Sciatic nerve (tissue), 2 donors: ENCODE results near the gene RAB31. TPM values are rescaled to one million over a fixed set of nuclear protein-coding genes. Genes with fewer than 3 reads are reported as not detected.

Experiments used
- ATAC-seq: fragments of 200-7000 bp; cut with Tn5 transposase; one replicate; pipeline ENCODE4 v1.9.1; 2020; ENCODE audit warnings: mild to moderate bottlenecking, moderate library complexity
- DNase-seq: peaks from one replicate; pipeline ENCODE4 v3.0.0-alpha.2; 2020; ENCODE audit warnings: low spot score
- intact Hi-C: fragments of 100-400 bp; cut with DNase I; formaldehyde crosslinking; loops from one replicate; pipeline ENCODE4 v1.14.2; 2022
- total RNA-seq: library from RNA; stranded (reverse); fragmentation: NEBNext Ultra II Directional; extraction: Animal tissue kit (Norgen Biotek cat#: 25700); gene quantifications from one replicate; pipeline ENCODE4 v1.2.1, GENCODE V29; 2021
- donor health status: DM: no; HTN: no; CAD: no.
- donor health status: DM: no; HTN: no; CAD: no.

Gene RAB31
- total RNA-seq, 1 donor from 2014 or later, result 53.4 TPM

DNA sequence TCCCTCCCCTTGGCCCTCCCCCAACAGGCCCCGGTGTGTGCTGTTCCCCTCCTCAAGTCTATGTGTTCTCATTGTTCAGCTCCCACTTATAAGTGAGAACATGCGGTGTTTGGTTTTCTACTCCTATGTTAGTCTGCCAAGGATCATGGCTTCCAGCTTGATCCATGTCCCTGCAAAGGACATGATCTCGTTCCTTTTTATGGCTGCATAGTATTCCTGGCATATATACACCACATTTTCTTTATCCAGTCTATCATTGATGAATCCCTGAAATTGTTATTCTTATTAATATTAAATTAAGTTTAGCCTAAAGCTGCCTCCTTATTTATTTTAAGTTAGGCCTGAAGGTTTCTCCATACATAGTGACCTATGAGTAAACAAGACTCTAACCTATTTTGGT lies 18.8 kb upstream of the RAB31 start:
- ATAC-seq (no peak), DNase-seq (no peak)
- intact Hi-C loops, result no loop called here

- DNase-seq (no peak), ATAC-seq (no peak)
- intact Hi-C loops, result no loop called here
Observed at GRCh38 chr18:9690418-9691188, 17.5 kb upstream of the RAB31 start.

GRCh38 chr18:9691235-9691634 lies 16.9 kb upstream of the RAB31 start:
- intact Hi-C loops, result no loop called here
- no peak for DNase-seq
- no peak for ATAC-seq

- DNase-seq (no peak), ATAC-seq (no peak)
- intact Hi-C loops, result no loop called here
Observed at GRCh38 chr18:9694174-9694573, 13.9 kb upstream of the RAB31 start.

DNA sequence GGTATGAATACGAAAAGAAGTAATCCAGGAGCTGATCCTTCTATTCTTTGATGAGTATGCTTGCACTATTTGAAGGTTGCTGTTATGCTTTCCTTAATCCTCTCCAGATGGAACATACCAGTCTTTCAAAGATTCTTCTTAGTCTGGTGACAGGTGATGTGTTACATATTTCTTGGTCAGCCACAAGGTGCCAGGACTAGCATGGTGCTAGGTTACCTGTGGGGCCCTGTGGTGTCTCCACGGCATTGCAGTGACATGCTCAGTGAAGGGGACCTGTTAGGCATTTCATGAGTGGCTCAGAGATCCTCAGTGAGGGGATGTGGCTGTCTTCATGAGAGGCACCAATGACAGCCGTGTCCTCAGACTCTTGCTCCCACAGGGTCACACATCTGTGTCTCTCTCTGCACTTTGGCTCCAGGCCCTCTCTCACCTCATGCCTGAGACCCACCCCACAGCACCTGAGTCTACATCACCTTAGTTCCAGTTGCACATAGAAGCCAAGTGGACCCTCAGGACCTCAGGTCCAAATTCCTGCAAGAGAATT lies 13.1 kb upstream of the RAB31 start:
- intact Hi-C loops, result no loop called here
- no peak for DNase-seq
- no peak for ATAC-seq

GRCh38 chr18:9695605-9696004 lies 12.5 kb upstream of the RAB31 start:
- DNase-seq (no peak), ATAC-seq (no peak)
- intact Hi-C loops, result no loop called here

- intact Hi-C loops, result no loop called here
- ATAC-seq (no peak), DNase-seq (no peak)
Observed at GRCh38 chr18:9696112-9696511, 12.0 kb upstream of the RAB31 start.

DNA sequence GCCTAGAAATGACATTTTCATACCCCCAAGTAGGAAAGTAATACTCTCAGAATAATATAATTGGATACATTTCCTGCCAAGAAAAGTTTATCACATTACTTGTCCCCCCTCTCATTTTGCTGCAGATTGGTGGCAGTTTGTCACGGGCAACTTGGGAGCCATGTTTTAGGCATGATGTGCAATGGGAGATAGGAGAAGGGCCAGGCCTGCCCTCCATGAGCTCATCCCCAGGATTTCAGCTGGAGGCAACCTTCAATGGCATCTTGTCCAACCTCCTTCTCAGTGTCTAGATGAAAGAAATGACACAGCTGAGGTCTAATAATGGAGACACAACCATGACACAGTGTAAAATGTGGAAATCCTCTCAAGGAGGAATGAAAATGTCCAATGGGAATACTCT lies 11.4 kb upstream of the RAB31 start:
- no peak for DNase-seq
- no peak for ATAC-seq
- intact Hi-C loops, result no loop called here

DNA sequence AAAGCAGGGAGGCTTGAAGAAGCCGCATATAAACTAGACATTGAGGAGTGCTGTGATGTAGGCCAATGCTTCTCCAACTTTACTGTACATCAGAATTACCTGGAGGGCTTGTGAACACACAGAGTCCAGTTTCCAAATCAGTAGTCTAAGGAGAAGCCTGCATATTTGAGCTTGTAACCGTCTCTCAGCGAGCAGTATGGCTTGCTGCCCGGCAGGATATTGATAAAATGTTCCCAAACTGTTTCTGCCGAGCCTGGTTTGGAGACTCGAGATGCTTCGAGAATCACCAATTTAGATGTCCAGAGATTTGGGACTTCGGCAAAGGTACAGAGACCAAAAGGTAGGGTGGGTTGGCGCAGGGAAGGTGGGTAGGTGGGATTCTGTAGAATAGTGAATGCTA lies 11.0 kb upstream of the RAB31 start:
- ATAC-seq (no peak), DNase-seq (no peak)
- intact Hi-C loops, result no loop called here

DNA sequence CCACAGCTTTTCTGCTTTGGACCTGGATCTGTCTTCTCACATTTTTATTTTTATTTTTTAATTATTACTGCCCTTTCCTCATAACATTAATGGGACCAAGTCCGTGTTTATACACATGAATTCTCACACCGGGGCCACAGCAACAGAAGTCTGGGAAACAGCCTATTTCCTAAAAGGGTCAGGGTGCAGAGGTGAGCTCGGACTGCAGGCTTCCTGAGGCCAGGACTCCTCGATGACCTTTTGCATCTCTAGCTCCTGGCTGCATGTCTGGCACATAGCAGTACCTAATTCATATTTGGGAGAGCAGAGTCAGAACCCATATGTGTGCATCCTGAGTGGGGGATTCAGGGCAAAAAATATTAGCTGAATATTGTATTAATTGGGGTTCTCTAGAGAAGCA lies 9.6 kb upstream of the RAB31 start:
- DNase-seq (no peak), ATAC-seq (no peak)
- intact Hi-C loops, result no loop called here

- no peak for ATAC-seq
- no peak for DNase-seq
- intact Hi-C loops, result no loop called here
Observed at GRCh38 chr18:9700261-9700796, 7.8 kb upstream of the RAB31 start.

GRCh38 chr18:9701609-9702349 lies 6.3 kb upstream of the RAB31 start:
- DNase-seq (no peak), ATAC-seq (peak; percentile 38)
- intact Hi-C loops, result no loop called here

GRCh38 chr18:9704233-9705118 lies 3.6 kb upstream of the RAB31 start:
- intact Hi-C loops, result no loop called here
- ATAC-seq, result no peak
- no peak for DNase-seq

GRCh38 chr18:9705183-9705829 lies 2.8 kb upstream of the RAB31 start:
- no peak for DNase-seq
- ATAC-seq, result no peak
- intact Hi-C loops, result no loop called here

GRCh38 chr18:9706081-9706935 lies 1.8 kb upstream of the RAB31 start:
- no peak for DNase-seq
- intact Hi-C loops, result no loop called here
- no peak for ATAC-seq

DNA sequence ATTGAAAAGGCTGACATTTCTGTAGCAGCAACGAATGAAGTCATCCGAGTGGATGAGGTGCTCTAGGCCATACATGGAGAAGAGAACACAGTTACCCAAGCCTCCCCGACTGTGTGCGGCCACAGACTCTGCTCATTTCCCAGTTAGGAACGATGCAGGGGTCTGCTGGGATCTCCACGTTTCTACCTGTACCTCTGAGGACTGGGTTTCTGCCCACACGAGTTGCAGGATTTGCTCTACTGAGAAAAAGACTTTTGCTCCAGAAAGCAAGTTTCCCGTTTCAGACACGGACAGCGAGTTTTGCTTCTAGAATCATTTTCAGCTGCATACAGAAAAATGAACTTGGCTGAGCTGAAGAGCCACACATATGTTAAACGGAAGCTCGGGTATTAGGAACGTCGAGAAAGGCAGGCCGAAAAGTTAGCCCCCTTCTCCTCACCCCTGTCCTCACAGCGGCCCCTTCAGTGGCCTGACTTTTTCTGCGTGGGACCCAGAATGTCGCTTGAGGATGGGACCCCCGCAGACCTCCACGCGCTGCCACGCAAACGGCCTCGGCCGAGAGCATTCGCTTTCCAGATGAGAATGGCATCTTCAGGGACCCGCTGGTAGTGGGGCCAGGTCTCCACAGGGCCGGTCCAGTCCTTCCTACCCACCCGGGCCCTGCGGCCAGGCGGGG lies 582 bp upstream of the RAB31 start:
- peak; percentile 31 for ATAC-seq
- intact Hi-C loops, result no loop called here
- no peak for DNase-seq
